Measurements from ENCODE around the gene LRRC27. TPM values are rescaled to one million over a fixed set of nuclear protein-coding genes. Genes with fewer than 3 reads are reported as not detected.

LRRC27 gene
- polyA plus RNA-seq, 3 donors = 3.6 to 12.8 (median 3.6) TPM

DNA sequence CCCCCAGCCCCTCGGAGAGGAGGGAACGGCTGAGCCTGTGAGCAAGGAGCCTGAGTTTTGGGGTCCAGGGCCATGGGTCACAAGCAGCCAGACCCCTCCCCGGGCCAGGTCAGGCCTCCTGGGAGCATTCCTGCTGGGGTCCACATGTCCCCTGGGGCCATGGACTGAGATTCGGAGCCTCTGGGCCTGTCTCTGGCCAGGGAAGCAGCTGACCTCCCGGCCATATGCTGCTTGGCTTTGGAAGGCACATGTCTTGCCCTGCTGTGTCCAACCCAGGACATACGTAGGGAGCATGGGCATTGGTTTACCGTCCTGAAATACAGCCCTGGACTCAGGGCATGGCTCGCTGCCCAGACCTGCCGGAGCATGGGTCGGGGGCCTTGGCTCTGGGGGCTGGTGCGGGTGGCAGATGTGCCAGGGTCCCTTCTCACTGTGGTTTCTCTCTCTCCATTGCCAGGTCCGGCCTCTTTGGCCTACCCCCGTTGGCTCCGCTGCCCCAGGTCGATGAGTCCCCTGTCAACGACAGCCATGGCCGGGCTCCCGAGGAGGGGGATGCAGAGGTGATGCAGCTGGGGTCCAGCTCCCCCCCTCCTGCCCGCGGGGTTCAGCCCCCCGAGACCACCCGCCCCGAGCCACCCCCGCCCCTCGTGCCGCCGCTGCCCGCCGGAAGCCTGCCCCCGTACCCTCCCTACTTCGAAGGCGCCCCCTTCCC lies 72.3 kb downstream of the LRRC27 start:
- no peak overlapping the region for H3K4me3 Mint-ChIP-seq
- Histone ChIP-seq H3K4me1 (ENCODE audit: control insufficient read depth in 1 of 2, insufficient read depth in 2 of 2, low read length in 2 of 2) (peaks cover 55 to 58% of the 10 kb centered on the region in 2 donors), H3K27ac (ENCODE audit: low read depth in 1 of 2, low read length in 2 of 2) (no peak overlapping the region), H3K9ac (ENCODE audit: insufficient read depth, low read length, poor library complexity, severe bottlenecking) (no peak overlapping the region), H3K9me3 (replicated peaks in 1 of 2; ENCODE audit: control insufficient read depth in 1 of 2, insufficient read depth in 1 of 2, low read length in 2 of 2) (no peaks in the 10 kb centered on the region), H3K36me3 (replicated peaks in 1 of 2; ENCODE audit: control insufficient read depth in 1 of 2, insufficient read depth in 2 of 2, low read length in 2 of 2) (peaks cover 22 to 26% of the 10 kb centered on the region in 2 donors), H3K4me3 (replicated peaks in 1 of 3; ENCODE audit: low read depth in 2 of 3, low read length in 3 of 3) (no peak overlapping the region), H2AFZ (ENCODE audit: insufficient read depth, low read depth, low read length, poor library complexity, severe bottlenecking) (no peak overlapping the region), H4K20me1 (ENCODE audit: insufficient read depth, low read length) (peaks cover 69% of the 10 kb centered on the region), H3K79me2 (ENCODE audit: insufficient read depth, low read length) (peaks cover 87% of the 10 kb centered on the region), H3K4me2 (replicated peaks; ENCODE audit: extremely low read depth, low read length, poor library complexity, severe bottlenecking) (no peak overlapping the region), H3K27me3 (ENCODE audit: control insufficient read depth in 2 of 2, insufficient read depth in 2 of 2, low read length in 2 of 2) (no peaks in the 10 kb centered on the region)
- H3K27me3 Mint-ChIP-seq (ENCODE audit: low read depth in 3 of 3) = peaks cover 0 to 3% (median 1%) of the 10 kb centered on the region in 3 donors
- no peak for DNase-seq
- peaks cover 24 to 44% of the 10 kb centered on the region in 2 donors for H3K36me3 Mint-ChIP-seq
- 96% methylated on average over 20 of the region's 32 CpGs for WGBS (ENCODE audit: insufficient coverage)
- peaks cover 55% of the 10 kb centered on the region for H3K4me1 Mint-ChIP-seq
- no peaks in the 10 kb centered on the region for H3K9me3 Mint-ChIP-seq
- TF ChIP-seq, protein P1, sequence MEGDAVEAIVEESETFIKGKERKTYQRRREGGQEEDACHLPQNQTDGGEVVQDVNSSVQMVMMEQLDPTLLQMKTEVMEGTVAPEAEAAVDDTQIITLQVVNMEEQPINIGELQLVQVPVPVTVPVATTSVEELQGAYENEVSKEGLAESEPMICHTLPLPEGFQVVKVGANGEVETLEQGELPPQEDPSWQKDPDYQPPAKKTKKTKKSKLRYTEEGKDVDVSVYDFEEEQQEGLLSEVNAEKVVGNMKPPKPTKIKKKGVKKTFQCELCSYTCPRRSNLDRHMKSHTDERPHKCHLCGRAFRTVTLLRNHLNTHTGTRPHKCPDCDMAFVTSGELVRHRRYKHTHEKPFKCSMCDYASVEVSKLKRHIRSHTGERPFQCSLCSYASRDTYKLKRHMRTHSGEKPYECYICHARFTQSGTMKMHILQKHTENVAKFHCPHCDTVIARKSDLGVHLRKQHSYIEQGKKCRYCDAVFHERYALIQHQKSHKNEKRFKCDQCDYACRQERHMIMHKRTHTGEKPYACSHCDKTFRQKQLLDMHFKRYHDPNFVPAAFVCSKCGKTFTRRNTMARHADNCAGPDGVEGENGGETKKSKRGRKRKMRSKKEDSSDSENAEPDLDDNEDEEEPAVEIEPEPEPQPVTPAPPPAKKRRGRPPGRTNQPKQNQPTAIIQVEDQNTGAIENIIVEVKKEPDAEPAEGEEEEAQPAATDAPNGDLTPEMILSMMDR (IDR thresholded peaks at IDR 0.05) = no peak
- intact Hi-C loops (cut with micrococcal nuclease) = no loop called here
- H3K27ac Mint-ChIP-seq = no peak overlapping the region

DNA sequence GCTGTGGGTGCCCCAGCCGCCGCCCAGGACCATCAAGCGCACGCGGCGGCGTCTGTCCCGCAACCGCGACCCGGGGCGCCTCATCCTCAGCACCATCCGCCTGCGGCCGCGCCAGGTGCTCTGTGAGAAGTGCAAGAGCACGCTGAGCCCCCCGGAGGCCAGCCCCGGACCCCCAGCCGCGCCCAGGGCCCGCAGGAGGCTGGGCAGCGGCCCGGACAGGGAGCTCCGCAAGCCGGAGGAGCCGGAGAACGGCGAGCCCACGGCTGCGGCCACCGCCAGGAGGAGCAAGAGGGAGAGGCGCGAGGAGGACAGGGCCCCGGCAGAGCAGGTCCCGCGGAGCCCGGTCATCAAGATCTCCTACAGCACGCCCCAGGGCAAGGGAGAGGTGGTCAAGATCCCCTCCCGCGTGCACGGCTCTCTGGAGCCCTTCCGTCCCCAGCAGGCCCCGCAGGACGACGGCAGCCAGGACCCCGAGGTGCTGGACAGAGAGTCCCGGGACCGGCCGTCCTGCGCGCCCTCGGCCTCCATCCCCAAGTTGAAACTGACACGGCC lies 73.0 kb downstream of the LRRC27 start:
- H3K9me3 ChIP-seq (replicated peaks in 1 of 2; ENCODE audit: control insufficient read depth in 1 of 2, insufficient read depth in 1 of 2, low read length in 2 of 2) = no peaks in the 10 kb centered on the region
- H3K79me2 ChIP-seq (ENCODE audit: insufficient read depth, low read length) = peaks cover 87% of the 10 kb centered on the region
- H3K4me1 Mint-ChIP-seq = peaks cover 54% of the 10 kb centered on the region
- H3K4me3 ChIP-seq (replicated peaks in 1 of 3; ENCODE audit: low read depth in 2 of 3, low read length in 3 of 3) = no peak overlapping the region
- no peak overlapping the region for H3K27ac Mint-ChIP-seq
- TF ChIP-seq, protein P1 (IDR thresholded peaks at IDR 0.05) = no peak
- peaks cover 0 to 3% (median 1%) of the 10 kb centered on the region in 3 donors for H3K27me3 Mint-ChIP-seq (ENCODE audit: low read depth in 3 of 3)
- H3K9me3 Mint-ChIP-seq = no peaks in the 10 kb centered on the region
- intact Hi-C loops (cut with micrococcal nuclease) = no loop called here
- peaks cover 64% of the 10 kb centered on the region for H4K20me1 ChIP-seq (ENCODE audit: insufficient read depth, low read length)
- peaks cover 22 to 26% of the 10 kb centered on the region in 2 donors for H3K36me3 ChIP-seq (replicated peaks in 1 of 2; ENCODE audit: control insufficient read depth in 1 of 2, insufficient read depth in 2 of 2, low read length in 2 of 2)
- H3K4me3 Mint-ChIP-seq = no peak overlapping the region
- no peak overlapping the region for H3K9ac ChIP-seq (ENCODE audit: insufficient read depth, low read length, poor library complexity, severe bottlenecking)
- no peak overlapping the region for H3K27ac ChIP-seq (ENCODE audit: low read depth in 1 of 2, low read length in 2 of 2)
- H3K36me3 Mint-ChIP-seq = peaks cover 24 to 43% of the 10 kb centered on the region in 2 donors
- peaks cover 53 to 56% of the 10 kb centered on the region in 2 donors for H3K4me1 ChIP-seq (ENCODE audit: control insufficient read depth in 1 of 2, insufficient read depth in 2 of 2, low read length in 2 of 2)
- H3K27me3 ChIP-seq (ENCODE audit: control insufficient read depth in 2 of 2, insufficient read depth in 2 of 2, low read length in 2 of 2) = no peaks in the 10 kb centered on the region
- no peak for DNase-seq
- no peak overlapping the region for H2AFZ ChIP-seq (ENCODE audit: insufficient read depth, low read depth, low read length, poor library complexity, severe bottlenecking)
- WGBS (ENCODE audit: insufficient coverage) = 98% methylated on average over 41 of the region's 54 CpGs
- H3K4me2 ChIP-seq (replicated peaks; ENCODE audit: extremely low read depth, low read length, poor library complexity, severe bottlenecking) = no peak overlapping the region
